Stimulated activated CD4-positive, alpha-beta T cell treated with anti-CD3 and anti-CD28 coated beads, Interleukin-15, amount 100 ng/mL, for 24 hours (primary cell): ENCODE data around the gene TXLNB.
A peak's percentile ranks its signal among the peaks of the same experiment; 100 is the strongest.

ENCODE experiments used
- DNase-seq: peaks from one replicate; pipeline ENCODE4 v3.0.0-alpha.2; 2020

The TXLNB gene

GRCh38 chr6:139291813-139292619 lies at the start of gene TXLNB:
TXLNB (minus strand) TSS chr6:139291998; CDS start chr6:139288899, 3,099 bp downstream.
- DNase-seq, result peak; percentile 85

GRCh38 chr6:139341060-139341459 lies 49.3 kb upstream of the TXLNB start:
- no peak for DNase-seq

DNA sequence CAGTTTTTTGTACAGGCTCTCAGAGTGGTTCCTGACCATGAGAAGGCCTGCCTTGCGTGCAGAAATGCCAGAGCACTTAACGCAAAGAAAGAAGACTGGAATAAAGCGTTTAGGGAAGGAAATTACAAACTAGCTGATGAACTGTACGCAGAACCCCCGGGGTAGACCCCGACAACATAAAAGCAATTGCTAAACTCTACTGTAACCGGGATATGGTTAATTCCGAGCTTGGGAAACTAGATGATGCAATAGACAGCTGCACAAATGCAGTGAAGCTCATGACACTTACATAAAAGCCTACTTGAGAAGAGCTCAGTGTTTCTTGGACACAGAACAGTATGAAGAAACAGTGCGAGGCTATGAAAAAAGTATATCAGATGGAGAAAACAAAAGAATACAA lies 47.0 kb upstream of the TXLNB start:
- no peak for DNase-seq

GRCh38 chr6:139337830-139338229 lies 46.0 kb upstream of the TXLNB start:
- DNase-seq, result no peak

DNA sequence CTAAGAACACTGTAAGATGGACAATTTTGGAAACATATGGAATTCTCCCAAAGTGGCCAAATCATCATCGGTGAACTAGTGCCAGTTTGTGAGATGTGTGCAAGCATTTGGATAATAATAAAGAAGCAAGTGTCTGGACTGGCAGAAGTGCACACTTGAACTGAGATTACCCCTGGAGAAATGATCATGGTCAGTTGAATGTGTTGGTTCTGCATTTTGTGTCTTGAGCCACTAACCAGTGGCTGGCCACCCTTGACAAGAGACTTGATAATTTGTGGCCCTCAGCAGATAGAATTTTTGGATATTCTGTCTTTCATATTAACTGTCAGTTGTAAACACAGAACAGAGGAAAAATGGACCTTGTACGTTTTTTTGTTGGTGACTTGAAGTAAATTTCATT lies 45.2 kb upstream of the TXLNB start:
- no peak for DNase-seq

- no peak for DNase-seq
These were observed 44.7 kb upstream of the TXLNB start for GRCh38 chr6:139336488-139336887.

DNA sequence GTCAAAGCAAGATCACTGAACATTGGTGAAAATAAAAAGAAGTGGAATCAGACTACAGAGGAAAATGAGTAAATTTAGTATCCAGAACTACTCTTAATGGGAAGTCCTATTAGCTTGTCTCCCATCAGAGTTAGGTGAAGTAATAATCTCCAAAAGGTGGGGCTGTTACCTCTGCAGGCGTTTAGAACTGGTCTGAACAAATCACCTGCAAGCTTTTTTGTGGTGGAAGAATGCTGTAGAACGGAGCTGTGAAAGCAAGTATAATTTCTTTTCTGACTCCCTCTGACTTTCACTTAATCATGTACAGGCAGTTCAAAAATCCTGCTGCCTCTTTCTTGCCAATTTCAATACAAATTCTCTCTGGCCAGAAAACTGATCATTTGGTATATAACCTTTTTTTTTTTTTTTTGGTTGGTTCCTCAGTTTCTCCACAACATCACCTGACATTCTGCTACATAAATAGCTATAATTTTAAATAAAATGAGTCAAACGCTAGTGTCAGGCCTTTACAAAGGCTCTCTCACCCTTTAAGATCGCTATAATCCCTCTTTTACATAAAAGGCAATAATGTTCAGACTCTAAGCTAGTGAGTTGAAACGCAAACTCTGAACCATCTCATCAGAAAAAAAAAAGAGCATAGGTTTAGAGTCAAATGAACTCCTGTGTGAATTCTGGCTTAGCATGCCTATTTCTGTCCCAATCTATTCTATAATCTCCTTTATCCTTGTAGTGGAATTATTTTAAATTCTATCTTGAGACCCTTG lies 43.8 kb upstream of the TXLNB start:
- DNase-seq, result no peak

- DNase-seq, result no peak
These were observed 43.1 kb upstream of the TXLNB start for GRCh38 chr6:139334806-139335446.

GRCh38 chr6:139330826-139331500 lies 39.2 kb upstream of the TXLNB start:
- DNase-seq, result no peak

- DNase-seq, result no peak
These were observed 38.5 kb upstream of the TXLNB start for GRCh38 chr6:139330306-139330705.

DNA sequence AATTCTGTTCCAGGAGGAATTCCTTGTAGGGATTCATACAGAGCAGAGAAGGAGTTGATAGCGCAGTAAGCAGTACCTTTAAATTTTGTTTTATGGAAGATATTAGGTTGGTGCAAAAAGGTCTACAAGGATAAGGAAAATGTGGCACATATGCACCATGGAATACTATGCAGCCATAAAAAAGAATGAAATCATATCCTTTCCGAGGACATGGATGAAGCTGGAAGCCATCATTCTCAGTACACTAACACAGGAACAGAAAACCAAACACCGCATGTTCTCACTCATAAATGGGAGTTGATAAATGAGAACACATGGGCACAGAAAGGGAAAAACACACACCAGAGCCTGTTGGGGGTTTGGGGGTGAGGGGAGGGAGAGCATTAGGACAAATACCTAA lies 37.4 kb upstream of the TXLNB start:
- no peak for DNase-seq

DNA sequence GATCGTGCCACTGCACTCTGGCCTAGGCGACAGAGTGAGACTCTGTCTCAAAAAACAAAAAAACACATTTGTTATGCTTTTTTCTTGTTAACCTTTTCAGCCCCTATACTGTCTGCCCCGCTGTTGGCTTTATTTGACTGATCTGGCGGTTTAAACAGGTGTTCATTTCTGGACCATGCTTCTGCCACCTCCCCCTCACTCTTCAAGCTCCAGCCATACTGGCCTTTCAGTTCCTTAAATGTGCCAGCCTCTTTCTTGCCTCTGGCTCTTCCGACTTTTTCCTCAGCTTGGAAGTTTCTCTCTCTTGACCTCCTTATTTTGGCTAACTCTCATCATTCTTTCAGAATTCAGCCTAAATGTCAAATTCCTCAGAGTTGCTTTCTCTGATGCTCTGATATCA lies 35.2 kb upstream of the TXLNB start:
- no peak for DNase-seq

DNA sequence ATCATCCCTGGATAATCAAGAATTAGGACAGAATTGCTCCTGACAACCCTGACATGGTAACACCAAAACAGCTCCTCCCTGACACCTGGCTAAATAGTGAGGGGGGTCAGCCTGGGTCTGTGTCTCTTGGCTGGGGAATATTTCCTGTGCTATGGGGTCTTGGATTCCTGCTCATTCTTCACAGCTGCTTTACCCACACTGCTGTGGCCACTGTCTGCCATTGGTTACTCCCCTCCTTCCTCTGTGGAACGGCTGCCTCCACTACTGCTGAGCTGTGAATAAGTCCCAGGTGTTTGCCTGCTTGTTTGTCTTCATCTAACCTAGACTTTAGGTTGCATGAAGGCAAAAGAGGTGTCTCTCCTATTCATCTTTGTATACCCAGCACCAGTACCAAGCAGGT lies 33.9 kb upstream of the TXLNB start:
- no peak for DNase-seq

GRCh38 chr6:139325125-139325524 lies 33.3 kb upstream of the TXLNB start:
- DNase-seq, result no peak

GRCh38 chr6:139324301-139324555 lies 32.4 kb upstream of the TXLNB start:
- no peak for DNase-seq

DNA sequence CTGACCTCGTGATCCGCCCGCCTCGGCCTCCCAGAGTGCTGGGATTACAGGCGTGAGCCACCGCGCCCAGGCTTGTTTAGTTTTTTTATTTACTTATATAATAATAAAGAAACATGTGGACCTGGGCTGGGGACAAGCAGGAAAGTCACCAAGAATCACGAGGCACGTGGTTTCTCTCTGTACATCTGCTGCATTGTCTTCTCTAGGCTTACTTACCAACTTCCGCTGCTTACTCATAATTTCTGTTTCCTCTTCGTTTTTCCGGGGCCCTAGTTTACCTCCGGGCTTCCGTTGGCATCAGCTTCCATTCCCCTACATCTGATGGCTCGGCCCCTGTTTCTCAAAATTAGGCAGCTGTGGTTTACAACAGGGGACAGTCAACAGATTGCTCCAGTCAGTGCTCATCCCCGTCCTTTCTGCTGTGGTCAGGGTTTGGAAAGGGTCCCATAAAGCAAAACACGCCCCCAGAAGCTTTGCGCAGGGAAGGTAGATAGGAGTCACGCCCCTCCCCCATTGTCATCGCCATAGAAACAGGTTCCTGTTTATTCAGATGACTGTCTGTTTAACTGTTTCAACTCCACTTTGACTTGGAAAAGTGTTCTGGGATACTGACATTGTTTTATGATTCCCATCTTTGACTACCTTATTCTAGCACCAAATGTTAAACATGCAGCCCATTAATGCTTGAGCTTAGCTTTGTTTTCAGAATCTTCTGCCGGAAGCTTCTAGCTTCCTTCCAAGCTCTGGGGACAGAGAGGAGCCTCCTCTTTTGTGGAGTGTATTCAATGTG lies 31.9 kb upstream of the TXLNB start:
- DNase-seq, result peak; percentile 84

DNA sequence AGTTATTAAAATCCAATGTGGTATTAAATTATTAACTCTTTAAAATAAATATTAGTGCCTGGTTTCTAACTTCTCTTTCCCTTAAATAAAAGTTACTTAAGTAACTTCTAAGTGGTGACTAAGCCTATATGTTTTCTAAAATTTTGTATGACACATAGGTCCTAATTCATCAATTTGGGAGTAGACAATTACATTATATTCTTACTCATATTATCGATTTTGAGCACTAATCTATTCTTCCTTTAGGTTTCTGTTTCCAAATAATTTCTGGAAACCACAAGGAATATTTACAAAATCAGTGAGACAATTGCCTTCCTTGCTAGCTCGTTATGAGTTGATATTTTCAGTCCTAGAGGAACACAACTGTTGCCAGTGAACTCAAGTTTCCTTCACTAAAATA lies 28.3 kb upstream of the TXLNB start:
- DNase-seq, result no peak

DNA sequence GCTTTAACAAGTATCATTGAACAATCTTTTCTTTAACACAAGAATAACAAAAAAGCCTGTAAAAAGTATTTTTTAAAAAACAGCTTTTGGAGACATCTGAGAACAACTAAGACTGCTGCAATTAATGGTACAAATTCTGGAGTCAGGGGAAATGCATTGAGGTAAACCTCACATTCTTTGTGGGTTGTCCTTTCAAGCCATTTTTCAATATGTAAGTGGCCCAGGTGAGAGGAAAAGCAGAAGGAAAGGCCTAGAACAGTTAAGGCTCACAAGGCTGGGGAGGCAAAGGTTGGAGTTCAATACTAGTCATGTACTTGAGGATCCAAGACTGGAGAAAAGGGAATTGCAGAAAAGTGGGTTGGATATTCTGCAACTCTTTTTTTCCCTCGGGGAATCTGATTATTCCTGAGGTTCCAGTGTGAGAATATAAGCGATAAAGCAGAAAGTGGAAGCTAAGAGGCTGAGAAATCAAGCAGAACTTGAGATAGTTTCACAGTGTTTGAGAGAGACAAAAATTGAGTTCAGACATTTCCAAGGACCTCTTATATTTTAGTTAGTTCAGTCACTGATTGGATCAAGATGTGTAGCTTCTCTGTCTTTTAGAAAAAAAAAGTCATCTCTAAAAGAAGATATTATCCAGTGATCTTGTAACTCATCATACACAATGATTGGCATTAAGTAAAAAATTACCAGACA lies 25.0 kb upstream of the TXLNB start:
- no peak for DNase-seq

DNA sequence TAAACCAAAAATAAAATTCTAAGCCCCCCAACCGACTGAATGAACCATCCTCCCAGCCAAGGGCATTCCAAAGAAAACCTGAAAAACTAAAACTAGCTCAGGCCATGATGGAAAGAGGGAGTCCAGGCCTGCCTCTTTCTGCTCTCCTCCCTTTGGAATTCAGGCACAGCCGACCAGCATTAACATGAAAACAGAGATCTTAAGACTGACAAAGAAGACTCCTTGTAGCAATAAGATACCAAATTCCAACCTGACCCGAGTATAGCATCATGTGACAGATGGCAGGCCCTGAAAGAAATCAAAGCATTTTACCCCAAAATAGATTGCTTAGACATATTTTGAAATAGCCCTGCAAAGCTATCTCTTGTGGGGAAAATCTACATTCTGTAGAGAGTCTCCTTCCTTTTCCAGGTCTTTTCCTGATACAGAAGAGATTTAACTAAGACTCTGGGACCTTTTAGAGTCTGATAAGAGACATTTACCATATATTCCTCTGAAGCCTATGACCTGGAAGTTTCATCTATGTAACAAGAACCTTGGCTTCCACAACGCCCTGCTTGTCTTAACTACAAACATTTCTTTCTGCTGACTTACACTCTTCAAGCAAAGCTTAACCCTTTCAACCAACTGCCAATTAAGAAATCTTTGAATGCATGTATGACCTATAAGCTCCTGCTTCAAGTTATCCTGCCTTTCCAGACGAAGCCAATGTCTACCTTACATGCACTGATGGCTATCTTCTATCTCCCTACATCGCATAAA lies 22.2 kb upstream of the TXLNB start:
- DNase-seq, result no peak

GRCh38 chr6:139313229-139313628 lies 21.4 kb upstream of the TXLNB start:
- DNase-seq, result no peak

- DNase-seq, result no peak
These were observed 20.0 kb upstream of the TXLNB start for GRCh38 chr6:139311831-139312230.
